GM13977 (cell line): ENCODE measurements around the gene MAP9.
"Not testable (repeated sequence)": the region's sequence is repeated elsewhere in the genome, so short reads cannot be mapped to it uniquely, and the experiment has no call there.

ENCODE experiments used
- DNase-seq: peaks from one replicate; pipeline ENCODE4 v3.0.0; 2012; ENCODE audit warnings: low spot score
- CTCF ChIP-seq: IDR thresholded peaks from 2 replicates; pipeline ENCODE4 v1.5.1; 2012; ENCODE audit warnings: mild to moderate bottlenecking, control low read depth; ENCODE audit not compliant: insufficient read depth; ENCODE audit errors: extremely low read depth, missing control alignments
- in situ Hi-C: fragments of 300-500 bp; cut with MboI; formaldehyde crosslinking; loops from one replicate; pipeline ENCODE4 v1.12.0; 2022; ENCODE audit warnings: low sequenced_read_pairs, low pct_unique_long_range_greater_than_20kb, mixed read lengths, inconsistent platforms; ENCODE audit not compliant: unreplicated experiment

MAP9 gene

GRCh38 chr4:155338196-155338595, 38.6 kb downstream of the MAP9 start:
- in situ Hi-C loops, result no loop called here
- no peak for DNase-seq
- TF ChIP-seq CTCF, result no peak

- in situ Hi-C loops, result no loop called here
- TF ChIP-seq CTCF, result no peak
- no peak for DNase-seq
These were observed 40.5 kb downstream of the MAP9 start for GRCh38 chr4:155336242-155336641.

GRCh38 chr4:155331478-155331877, 45.3 kb downstream of the MAP9 start:
- no peak for TF ChIP-seq CTCF
- DNase-seq, result no peak
- in situ Hi-C loops, result no loop called here

DNA sequence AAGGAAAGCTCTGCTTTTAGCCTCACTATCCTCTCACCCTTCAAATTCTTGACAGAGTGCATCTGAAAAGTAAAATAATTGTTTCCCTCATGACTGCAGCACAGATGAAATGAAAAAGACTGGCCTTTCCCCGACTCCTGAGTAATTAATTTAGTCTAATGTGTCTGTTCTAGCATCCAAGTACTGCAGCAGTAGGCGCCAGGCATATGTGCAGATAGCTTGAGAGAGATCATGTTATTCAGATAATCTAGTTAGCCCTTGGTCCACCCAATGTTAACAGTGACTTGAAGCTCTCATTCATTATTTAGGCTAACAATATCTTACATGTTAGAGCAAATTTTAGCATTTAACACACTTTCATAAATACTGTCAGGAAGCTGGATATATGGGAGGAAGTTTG, 54.0 kb downstream of the MAP9 start:
- in situ Hi-C loops, result no loop called here
- no peak for TF ChIP-seq CTCF
- no peak for DNase-seq

GRCh38 chr4:155321006-155321405, 55.8 kb downstream of the MAP9 start:
- TF ChIP-seq CTCF, result no peak

GRCh38 chr4:155319516-155319915, 57.2 kb downstream of the MAP9 start:
- no peak for TF ChIP-seq CTCF
- in situ Hi-C loops, result no loop called here
- DNase-seq, result no peak

More at GRCh38 chr4:155321006-155321405, 55.8 kb downstream of the MAP9 start:
- no peak for DNase-seq
- in situ Hi-C loops, result no loop called here

DNA sequence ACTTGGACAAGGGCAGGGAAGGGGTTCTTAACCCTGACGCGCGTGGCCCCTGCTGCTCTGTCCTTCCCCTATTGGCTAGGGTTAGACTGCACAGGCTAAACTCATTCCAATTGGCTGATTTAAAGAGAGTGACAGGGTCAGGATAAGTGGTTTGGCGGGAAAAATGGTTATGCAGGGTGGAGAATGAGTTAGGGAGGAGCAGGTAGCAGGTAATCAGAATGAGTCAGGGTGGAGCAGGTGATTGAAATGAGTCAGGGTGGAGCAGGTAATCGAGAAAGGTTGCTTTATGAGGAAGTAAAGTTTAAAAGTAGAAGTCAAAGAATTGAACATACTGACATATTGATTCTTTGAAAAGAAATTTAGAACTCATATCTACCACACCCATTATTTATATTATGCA, 64.7 kb downstream of the MAP9 start:
- DNase-seq, in situ Hi-C loops: not testable (repeated sequence)
